NCI-H2081 (cell line): ENCODE results near the gene OSMR.
A peak's percentile ranks its signal among the peaks of the same experiment; 100 is the strongest.
"Not testable (repeated sequence)": the region's sequence is repeated elsewhere in the genome, so short reads cannot be mapped to it uniquely, and the experiment has no call there.

ENCODE experiments used
- DNase-seq, 2 experiments: peaks; one replicate each; lab custom pipeline; 2025; lab: John Stamatoyannopoulos, UW

Gene OSMR

GRCh38 chr5:38831117-38831516 is 14.7 kb upstream of the OSMR start:
- no peak for DNase-seq

GRCh38 chr5:38831909-38832308 is 13.9 kb upstream of the OSMR start:
- DNase-seq: peak; percentile 15 to 36

GRCh38 chr5:38832810-38833209 is 13.0 kb upstream of the OSMR start:
- DNase-seq: no peak

- no peak for DNase-seq
These were observed 9.9 kb upstream of the OSMR start for GRCh38 chr5:38835887-38836286.

- no peak for DNase-seq
These were observed 8.4 kb upstream of the OSMR start for GRCh38 chr5:38837416-38837815.

DNA sequence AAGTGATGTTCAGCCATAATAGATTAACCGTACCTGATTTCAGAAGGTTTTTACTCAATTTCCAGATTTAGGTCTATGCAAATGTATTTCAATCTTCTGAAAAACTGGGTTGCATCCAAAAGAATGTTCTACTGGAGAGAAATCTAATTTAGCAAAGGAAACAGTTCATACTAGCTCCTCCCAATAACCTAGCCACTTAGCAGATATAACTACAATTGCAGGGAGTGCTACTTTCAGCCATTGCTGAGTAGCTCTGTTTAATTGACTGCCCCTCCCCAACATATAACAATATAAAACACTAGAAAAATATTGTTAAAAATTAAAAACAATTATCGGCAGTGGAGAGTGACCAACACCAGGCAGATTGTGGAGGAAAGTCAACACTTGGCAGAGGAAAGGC is 7.9 kb upstream of the OSMR start:
- DNase-seq: no peak

DNA sequence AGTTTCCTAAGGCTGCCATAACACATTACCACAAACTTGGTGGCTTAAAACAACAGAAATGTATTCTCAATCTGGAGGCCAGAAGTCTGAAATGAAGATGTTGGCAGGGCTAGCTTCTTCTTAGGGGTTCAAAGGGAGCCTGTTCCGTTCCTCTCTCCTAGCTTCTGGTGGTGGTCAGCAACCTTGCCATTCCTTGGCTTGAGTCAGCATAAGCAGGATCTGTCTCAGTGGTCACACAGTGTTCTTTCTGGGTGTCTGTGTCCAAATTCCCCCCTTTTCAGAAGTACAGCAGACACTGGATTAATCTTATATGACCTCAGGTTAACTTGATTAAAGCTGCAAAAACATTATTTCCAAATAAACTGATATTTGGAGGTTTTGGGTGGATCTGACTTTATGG is 2.1 kb upstream of the OSMR start:
- DNase-seq: no peak

- no peak for DNase-seq
These were observed 683 bp downstream of the OSMR start for GRCh38 chr5:38846379-38847011.

DNA sequence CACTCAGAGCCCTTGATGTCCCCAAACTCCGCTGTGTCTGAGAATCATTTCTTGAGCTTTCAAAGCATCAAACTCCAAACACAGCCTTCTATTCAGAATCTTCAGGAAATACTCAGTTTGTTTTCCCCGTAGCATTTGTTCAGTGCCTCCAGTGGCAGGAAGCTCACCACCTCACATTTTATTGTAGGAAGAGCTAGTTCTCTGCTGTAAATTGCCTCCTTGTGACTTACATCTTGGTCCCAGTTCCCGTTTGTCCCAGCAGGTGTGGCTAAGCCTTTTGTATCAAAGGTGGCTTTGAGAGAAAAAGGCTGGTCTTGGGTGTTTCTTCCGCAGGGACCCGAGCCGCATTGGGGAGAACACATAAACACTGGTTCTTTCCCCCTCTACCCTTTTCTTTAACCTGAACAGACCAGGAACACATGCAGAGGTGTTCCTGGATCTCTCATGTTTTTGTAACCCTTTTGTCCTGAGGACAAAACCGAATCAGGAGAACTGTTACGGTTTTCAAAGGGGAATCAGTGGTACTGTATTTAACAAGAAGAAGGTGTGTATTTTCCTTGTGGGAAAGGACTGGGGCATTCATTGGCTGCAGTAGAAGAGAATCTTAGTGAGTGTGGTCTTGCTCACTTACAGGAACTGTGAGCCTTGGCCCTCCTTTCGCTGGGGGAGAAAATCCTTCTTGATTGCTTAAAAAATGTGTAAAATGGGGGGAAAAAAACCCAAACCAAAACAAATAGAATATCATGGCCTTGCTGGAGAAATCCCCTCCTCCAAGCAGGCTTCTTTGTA is 1.9 kb downstream of the OSMR start:
- DNase-seq: no peak

GRCh38 chr5:38848637-38849036 is 2.8 kb downstream of the OSMR start:
- DNase-seq: no peak

DNA sequence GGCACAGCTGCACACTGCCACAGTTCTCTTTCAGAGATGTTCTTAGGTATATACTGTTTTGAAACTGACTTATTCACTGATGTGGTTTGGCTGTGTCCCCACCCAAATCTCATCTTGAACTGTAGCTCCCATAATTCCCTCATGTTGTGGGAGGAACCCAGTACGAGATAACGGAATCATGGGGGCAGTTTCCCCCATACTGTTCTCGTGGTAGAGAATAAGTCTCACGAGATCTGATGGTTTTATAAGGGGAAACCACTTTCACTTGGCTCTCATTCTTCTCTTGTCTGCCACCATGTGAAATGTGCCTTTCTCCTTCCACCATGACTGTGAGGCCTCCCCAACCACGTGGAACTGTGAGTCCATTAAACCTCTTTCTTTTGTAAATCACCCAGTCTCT is 5.8 kb downstream of the OSMR start:
- DNase-seq: not testable (repeated sequence)

GRCh38 chr5:38853753-38854470 is 8.1 kb downstream of the OSMR start:
- DNase-seq: no peak

DNA sequence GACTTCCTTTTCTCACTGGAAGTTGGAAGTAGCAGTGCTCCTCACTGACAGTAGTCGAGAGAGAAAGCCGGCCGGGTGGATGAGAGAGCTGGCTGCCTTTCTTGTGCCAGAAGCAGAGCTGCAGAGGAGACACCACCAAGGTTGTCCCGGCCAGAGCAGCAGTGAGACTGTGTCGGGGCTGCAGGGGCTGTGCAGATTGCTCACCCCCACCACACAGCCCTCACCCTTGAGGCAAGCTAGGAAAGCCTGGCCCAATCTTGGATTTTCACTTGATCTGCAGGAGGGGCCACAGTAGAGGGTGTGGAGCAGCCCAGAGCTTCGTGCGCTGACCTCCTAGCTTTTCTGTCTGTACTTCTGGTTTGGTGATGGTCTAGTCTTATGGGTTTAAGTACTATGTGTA is 9.1 kb downstream of the OSMR start:
- DNase-seq: no peak

DNA sequence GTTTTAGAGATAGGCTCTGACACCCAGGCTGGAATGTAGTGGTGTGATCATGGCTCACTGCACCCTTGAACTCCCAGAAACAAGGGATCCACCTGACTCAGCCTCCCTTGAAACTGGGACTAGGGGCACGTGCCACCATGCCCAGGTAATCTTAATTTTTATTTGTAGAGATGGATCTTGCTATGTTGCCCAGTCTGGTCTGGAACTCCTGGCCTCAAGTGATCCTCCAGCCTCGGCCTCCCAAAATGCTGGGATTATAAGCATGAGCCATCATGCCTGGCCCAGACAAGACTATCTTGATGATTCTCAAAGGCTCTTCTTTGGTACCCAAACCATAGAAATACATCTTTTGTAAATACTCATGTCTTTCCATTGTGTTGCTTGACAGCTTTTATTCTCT is 10.8 kb downstream of the OSMR start:
- no peak for DNase-seq

DNA sequence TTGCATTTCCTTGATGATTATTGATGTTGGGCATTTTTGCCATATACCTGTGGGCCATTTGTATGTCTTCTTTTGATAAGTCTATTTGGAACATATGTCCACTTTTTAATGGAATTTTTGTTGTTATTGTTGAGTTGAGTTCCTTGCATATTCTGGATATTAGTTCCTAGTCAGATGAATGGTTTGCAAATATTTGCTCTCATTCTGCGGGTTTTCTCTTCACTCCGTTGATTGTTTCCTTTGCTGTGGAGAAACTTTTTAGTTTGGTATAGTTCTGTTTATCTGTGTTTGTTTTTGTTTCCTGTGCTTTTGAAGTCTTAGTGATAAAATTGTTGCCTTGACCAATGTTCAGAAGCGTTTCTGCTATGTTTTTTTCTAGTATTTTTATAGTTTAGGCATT is 13.0 kb downstream of the OSMR start:
- DNase-seq: no peak

DNA sequence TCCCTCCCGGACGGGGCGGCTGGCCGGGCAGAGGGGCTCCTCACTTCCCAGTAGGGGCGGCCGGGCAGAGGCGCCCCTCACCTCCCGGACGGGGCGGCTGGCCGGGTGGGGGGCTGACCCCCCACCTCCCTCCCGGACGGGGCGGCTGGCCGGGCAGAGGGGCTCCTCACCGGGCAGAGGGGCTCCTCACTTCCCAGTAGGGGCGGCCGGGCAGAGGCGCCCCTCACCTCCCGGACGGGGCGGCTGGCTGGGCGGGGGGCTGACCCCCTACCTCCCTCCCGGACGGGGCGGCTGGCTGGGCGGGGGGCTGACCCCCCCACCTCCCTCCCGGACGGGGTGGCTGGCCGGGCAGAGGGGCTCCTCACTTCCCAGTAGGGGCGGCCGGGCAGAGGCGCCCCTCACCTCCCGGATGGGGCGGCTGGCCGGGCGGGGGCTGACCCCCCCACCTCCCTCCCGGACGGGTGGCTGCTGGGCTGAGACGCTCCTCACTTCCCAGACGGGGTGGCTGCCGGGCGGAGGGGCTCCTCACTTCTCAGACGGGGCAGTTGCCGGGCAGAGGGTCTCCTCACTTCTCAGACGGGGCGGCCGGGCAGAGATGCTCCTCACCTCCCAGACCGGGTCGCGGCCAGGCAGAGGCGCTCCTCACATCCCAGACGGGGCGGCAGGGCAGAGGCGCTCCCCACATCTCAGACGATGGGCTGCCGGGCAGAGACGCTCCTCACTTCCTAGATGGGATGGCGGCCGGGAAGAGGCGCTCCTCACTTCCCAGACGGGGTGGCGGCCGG is 16.4 kb downstream of the OSMR start:
- DNase-seq: not testable (repeated sequence)

- DNase-seq: no peak
These were observed 20.7 kb downstream of the OSMR start for GRCh38 chr5:38866362-38867031.

DNA sequence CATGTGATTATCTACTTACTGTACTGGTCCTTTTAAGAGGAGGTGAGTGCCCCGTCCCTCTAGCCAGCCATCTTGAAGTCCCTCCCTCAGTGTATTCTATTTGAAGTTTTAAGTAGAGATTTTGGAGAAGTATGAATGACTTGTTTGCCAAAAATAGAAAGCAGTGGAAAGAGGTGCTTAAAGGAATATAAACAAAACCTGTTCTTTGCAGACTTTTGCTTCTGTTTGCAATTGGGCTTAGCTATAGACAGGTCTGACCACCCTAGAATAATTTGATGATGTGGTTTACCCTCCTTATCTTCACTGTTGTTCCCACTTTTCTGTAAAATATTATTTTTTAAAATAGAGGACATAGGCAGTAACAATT is 21.2 kb downstream of the OSMR start:
- no peak for DNase-seq

DNA sequence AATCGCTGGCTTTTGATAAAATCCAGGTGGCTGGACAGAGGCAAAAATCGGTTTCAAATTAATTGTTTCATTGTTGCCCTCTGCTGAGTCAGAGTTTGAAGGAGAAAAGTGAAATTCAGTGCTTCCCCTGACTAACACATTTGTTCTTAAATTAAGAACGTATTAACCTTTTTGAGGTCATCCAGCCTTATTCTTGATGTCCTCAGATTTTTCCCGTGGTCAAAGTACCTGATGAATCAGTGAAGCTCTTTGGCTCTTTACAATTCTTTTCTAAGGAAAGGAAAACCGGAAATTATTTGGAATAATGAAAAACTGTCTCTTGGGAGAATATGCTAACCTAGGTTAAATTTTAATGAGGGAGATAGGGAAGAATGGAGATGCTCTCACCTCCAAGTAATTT is 21.6 kb downstream of the OSMR start:
- DNase-seq: no peak

GRCh38 chr5:38870595-38870994 is 24.8 kb downstream of the OSMR start:
- DNase-seq: no peak

- no peak for DNase-seq
These were observed 25.3 kb downstream of the OSMR start for GRCh38 chr5:38871058-38871605.
